Left hindlimb (tissue), 1 donor: Measurements from ENCODE around the gene HSDL2.
"Not testable (repeated sequence)": the region's sequence is repeated elsewhere in the genome, so short reads cannot be mapped to it uniquely, and the experiment has no call there.

Experiments
- DNase-seq: peaks from one replicate; pipeline ENCODE4 v3.0.0-alpha.2; 2018

HSDL2 gene

DNA sequence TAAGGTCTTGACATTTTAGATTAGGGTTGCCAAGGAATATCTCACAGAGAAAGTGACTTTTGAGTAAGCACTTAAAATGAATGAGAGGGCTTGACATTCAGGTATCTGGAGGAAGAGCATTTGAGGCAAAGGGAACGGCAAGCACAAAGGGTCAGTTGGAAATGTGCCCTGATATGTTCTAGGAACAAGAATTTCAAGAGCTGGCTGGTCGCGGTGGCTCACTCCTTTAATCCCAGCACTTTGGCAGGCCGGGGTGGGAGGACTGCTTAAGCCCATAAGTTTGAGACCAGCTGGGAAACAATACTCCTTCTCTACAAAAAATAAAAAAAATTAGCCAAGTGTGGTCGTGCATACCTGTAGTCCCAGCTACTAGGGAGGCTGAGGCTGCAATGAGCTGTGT is 123.3 kb downstream of the HSDL2 start:
- no peak for DNase-seq

DNA sequence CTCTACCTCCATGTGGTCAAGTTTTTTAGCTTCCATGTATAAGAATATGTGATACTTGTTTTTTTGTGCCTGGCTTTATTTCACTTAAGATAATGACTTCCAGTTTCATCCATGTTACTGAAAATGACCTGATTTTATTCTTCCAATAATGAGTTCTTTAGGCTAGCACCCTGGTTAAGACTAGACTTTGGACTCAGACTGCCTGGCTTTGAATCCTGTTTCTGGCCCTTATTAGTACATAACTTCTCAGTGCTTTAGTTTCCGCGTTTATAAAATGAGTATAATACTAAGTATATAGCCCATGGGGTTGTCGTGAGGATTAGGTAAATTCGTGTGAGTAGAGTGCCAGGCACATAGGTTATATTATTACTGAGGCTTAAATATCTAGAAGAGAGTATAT is 125.2 kb downstream of the HSDL2 start:
- DNase-seq: no peak

DNA sequence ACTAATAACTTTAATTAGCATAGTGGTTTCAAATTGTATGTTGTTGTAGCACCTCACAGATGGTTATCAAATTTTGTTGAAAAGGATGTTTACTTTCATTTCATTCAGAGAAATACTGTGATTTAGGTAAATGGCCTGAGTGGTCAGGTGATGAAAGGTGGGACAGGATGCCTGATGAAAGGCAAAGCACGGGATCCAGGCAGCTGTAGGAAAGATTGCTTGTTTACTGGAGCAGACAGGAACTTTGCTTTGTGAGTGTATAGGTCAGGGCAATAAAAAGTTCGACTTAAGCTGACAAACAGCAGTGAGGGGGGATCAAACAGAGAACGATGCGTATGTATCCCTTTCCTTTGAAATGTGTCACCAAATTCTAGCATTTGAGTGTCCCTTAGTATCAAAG is 125.7 kb downstream of the HSDL2 start:
- no peak for DNase-seq

DNA sequence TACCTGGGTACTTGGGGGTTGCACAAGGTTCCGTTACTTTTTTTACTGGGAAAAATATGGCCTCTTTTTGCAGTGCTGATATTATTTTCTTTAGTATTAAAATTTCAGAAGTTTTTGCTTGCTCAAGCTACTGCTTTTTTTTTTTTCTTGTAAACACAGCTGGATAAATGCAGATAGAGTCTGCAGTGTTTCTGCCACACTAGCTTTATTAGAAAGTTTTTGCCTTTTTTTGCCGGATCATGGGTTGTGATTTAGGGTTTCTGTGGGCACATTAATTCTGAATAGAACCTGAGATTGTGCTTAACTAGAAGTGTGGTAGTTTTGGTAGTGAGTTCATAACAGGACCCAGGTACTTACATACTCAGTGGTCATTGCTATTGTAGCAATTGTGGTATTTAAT is 126.7 kb downstream of the HSDL2 start:
- no peak for DNase-seq

DNA sequence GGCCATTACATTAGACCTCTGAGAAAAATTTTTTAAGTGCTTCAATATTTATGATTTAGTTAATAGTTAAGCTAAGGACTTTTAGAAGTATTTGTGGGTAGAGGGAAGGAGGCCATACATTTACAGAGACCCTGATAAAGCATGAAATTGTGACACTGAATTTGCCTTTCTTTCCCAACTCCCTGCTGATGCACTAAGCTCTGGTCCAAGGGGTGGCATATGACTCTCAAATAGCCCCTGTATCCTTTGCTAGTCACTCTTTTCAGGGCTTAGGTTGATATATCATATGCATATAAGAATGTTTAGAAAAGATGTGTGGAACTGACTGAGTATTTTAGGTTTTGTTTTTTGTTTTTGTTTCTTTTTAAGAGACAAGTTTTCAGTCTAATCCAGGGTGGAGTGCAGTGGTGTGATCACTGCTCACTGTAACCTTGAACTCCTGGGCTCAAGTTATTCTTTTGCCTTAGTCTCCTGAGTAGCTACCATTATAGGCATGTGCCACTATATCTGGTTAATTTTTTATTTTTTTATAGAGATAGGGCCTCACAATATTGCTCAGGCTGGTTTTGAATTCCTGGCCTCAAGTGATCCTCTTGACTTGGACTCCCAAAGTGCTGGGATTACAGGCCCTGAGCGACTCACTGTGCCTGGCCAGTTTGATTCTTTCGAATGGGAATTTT is 127.2 kb downstream of the HSDL2 start:
- DNase-seq: no peak

DNA sequence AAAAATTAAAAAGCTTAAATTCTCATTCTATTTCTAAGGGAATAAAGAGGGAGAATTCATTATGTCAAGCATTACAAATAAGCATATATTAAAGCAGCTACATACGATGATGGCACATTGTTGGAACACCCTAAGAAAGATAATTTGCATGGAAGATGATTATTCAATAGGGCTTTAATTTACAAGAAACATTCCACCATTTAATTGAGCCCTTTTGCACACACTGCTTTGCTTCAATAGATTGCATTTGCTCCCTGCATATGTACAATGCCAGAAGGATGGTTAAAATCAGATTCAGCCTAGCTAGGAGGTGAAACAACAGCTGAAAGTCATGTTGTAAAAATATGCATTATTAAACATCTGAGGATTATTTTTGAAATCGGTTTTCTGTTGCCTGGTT is 128.5 kb downstream of the HSDL2 start:
- DNase-seq: no peak

DNA sequence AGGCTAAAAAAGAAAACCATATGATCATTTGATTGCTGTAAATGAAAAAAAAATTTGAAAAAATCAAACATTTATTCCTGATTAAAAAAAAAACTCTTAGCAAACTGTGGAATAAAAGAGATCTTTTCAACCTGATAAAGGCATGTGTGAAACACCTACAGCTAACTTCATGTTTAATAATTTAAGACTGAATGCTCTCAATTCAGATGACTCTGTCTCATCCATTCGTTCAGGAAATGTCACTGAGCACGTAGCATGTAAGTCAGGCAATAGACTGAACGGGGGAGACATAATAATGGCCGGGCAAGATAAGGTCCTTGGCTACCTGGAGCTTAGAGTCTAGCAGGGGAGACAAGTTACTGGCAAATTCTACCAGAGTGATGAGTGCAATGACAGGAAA is 132.5 kb downstream of the HSDL2 start:
- not testable (repeated sequence) for DNase-seq

DNA sequence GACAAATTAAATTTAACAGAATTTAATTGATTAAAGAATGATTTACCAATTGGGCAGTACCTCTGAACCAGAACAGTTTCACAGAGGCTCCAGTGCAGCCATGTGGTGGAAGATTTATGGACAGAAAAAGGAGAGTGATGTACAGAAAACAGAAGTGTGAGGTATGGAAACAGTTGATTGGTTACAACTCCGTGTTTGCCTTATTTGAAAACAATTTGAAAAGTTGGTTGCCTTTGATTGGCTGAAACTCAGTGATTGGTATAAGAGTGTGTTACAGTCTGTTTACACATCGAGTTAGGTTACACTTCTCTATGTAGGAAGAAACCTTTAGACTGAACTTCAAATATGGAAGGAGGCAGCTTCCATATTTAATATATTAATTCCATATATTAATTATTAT is 136.9 kb downstream of the HSDL2 start:
- DNase-seq: no peak

DNA sequence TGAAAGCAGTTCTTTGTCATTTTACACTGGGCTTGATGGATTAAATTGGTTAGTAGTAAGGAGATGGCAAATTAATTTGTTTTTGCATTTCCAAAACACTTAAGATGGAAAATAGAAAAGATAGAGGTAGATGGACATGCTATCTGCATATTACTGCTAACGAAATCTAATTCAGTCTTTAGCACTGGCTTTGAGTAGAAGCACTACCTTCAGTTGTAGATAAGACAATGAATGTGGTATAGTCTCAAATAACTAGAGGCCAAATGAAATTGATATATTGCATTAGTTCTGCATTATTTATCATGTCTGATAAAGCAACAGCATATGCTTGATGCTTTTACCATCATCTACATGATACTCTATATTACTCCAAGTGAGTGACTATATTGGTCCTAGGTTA is 140.2 kb downstream of the HSDL2 start:
- no peak for DNase-seq

DNA sequence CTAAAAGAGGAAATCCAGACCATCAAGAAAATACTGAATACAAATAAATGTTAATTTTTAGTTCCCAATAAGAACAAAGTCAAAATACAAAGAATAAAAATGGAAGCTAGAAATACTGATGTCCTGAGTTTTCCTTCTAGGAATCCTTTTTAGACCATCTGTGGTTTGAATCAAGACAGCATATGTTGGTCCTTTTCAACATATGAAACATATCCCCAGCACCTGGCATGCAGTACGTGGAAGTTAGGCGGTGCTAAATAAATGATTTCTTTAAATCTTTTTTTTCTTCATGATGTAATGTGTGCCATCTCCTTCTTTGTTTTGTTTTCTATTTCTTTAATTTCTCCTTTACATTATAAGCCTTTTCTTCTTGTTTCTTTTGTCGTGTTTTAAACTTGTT is 140.7 kb downstream of the HSDL2 start:
- no peak for DNase-seq
